GM23338 (cell line): Measurements from ENCODE around the gene NRP2. TPM values are rescaled to one million over a fixed set of nuclear protein-coding genes. Genes with fewer than 3 reads are reported as not detected.

ENCODE experiments used
- ZNF331 ChIP-seq: fragments of 250-450 bp; sonication (Bioruptor Pico); IDR thresholded peaks from 2 replicates; pipeline ENCODE4 v1.5.0; 2020; ENCODE audit warnings: low read depth, mild to moderate bottlenecking, moderate library complexity
- polyA plus RNA-seq: library from polyadenylated mRNA; unstranded; fragments of >200 nt; fragmentation: Nextera tagmentation; extraction: Ambion mirVana; gene quantifications from 2 replicates; pipeline ENCODE4 v1.2.1, GENCODE V29; 2016
- total RNA-seq: library from RNA; depleted of rRNA; stranded (reverse); fragments of >200 nt; shearing (Covaris generic); gene quantifications from 2 replicates; pipeline ENCODE4 v1.2.3, GENCODE V29; 2014
- TF ChIP-seq, protein P1 (sequence below): fragments of 250-450 bp; sonication (Bioruptor Pico); IDR thresholded peaks from 2 replicates; pipeline ENCODE4 v1.5.0; 2020; ENCODE audit warnings: mild to moderate bottlenecking, moderate library complexity
- TF ChIP-seq, protein P2 (sequence below): IDR thresholded peaks from one replicate; pipeline ENCODE4 v1.6.1; 2018; ENCODE audit warnings: antibody characterized with exemption; ENCODE audit not compliant: unreplicated experiment
- TF ChIP-seq, protein P3 (sequence below): IDR thresholded peaks from 2 replicates; pipeline ENCODE4 v1.6.1; 2016; ENCODE audit warnings: antibody characterized with exemption

Gene NRP2
- total and polyA plus RNA-seq, 2 experiments from 2014 or later = 18.4 to 22.0 TPM

DNA sequence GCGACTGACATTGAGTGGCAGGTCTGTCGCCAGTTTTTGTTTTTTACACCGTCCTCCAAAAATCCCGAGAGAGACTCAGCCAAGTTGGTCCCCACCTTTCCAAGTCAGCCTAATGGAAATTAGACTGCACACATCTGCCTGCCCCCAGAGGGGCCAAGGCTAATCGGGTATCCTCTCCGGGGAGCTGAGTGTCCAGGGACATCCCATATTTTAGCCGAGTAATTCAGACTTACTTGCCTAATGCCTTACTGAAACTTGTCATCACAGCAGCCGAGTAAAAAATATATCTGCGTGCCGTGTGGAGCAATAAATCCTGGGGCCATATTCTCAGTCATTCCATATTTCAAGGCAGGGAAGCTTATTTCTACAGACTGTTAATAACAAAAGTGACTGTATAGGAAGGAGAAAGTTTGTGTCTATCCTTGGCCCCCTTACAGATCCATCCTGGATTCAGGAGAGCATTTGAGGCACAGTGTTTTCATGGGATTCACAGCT, 38.9 kb upstream of the NRP2 start (continued):
- TF ChIP-seq, protein P1, sequence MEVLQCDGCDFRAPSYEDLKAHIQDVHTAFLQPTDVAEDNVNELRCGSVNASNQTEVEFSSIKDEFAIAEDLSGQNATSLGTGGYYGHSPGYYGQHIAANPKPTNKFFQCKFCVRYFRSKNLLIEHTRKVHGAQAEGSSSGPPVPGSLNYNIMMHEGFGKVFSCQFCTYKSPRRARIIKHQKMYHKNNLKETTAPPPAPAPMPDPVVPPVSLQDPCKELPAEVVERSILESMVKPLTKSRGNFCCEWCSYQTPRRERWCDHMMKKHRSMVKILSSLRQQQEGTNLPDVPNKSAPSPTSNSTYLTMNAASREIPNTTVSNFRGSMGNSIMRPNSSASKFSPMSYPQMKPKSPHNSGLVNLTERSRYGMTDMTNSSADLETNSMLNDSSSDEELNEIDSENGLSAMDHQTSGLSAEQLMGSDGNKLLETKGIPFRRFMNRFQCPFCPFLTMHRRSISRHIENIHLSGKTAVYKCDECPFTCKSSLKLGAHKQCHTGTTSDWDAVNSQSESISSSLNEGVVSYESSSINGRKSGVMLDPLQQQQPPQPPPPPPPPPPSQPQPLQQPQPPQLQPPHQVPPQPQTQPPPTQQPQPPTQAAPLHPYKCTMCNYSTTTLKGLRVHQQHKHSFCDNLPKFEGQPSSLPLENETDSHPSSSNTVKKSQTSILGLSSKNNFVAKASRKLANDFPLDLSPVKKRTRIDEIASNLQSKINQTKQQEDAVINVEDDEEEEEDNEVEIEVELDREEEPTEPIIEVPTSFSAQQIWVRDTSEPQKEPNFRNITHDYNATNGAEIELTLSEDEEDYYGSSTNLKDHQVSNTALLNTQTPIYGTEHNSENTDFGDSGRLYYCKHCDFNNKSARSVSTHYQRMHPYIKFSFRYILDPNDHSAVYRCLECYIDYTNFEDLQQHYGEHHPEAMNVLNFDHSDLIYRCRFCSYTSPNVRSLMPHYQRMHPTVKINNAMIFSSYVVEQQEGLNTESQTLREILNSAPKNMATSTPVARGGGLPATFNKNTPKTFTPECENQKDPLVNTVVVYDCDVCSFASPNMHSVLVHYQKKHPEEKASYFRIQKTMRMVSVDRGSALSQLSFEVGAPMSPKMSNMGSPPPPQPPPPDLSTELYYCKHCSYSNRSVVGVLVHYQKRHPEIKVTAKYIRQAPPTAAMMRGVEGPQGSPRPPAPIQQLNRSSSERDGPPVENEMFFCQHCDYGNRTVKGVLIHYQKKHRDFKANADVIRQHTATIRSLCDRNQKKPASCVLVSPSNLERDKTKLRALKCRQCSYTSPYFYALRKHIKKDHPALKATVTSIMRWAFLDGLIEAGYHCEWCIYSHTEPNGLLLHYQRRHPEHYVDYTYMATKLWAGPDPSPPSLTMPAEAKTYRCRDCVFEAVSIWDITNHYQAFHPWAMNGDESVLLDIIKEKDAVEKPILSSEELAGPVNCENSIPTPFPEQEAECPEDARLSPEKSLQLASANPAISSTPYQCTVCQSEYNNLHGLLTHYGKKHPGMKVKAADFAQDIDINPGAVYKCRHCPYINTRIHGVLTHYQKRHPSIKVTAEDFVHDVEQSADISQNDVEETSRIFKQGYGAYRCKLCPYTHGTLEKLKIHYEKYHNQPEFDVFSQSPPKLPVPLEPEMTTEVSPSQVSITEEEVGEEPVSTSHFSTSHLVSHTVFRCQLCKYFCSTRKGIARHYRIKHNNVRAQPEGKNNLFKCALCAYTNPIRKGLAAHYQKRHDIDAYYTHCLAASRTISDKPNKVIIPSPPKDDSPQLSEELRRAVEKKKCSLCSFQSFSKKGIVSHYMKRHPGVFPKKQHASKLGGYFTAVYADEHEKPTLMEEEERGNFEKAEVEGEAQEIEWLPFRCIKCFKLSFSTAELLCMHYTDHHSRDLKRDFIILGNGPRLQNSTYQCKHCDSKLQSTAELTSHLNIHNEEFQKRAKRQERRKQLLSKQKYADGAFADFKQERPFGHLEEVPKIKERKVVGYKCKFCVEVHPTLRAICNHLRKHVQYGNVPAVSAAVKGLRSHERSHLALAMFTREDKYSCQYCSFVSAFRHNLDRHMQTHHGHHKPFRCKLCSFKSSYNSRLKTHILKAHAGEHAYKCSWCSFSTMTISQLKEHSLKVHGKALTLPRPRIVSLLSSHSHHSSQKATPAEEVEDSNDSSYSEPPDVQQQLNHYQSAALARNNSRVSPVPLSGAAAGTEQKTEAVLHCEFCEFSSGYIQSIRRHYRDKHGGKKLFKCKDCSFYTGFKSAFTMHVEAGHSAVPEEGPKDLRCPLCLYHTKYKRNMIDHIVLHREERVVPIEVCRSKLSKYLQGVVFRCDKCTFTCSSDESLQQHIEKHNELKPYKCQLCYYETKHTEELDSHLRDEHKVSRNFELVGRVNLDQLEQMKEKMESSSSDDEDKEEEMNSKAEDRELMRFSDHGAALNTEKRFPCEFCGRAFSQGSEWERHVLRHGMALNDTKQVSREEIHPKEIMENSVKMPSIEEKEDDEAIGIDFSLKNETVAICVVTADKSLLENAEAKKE (CRISPR knock-in tag) = no peak
- TF ChIP-seq, protein P2, sequence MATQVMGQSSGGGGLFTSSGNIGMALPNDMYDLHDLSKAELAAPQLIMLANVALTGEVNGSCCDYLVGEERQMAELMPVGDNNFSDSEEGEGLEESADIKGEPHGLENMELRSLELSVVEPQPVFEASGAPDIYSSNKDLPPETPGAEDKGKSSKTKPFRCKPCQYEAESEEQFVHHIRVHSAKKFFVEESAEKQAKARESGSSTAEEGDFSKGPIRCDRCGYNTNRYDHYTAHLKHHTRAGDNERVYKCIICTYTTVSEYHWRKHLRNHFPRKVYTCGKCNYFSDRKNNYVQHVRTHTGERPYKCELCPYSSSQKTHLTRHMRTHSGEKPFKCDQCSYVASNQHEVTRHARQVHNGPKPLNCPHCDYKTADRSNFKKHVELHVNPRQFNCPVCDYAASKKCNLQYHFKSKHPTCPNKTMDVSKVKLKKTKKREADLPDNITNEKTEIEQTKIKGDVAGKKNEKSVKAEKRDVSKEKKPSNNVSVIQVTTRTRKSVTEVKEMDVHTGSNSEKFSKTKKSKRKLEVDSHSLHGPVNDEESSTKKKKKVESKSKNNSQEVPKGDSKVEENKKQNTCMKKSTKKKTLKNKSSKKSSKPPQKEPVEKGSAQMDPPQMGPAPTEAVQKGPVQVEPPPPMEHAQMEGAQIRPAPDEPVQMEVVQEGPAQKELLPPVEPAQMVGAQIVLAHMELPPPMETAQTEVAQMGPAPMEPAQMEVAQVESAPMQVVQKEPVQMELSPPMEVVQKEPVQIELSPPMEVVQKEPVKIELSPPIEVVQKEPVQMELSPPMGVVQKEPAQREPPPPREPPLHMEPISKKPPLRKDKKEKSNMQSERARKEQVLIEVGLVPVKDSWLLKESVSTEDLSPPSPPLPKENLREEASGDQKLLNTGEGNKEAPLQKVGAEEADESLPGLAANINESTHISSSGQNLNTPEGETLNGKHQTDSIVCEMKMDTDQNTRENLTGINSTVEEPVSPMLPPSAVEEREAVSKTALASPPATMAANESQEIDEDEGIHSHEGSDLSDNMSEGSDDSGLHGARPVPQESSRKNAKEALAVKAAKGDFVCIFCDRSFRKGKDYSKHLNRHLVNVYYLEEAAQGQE = no peak
- TF ChIP-seq, protein P3, sequence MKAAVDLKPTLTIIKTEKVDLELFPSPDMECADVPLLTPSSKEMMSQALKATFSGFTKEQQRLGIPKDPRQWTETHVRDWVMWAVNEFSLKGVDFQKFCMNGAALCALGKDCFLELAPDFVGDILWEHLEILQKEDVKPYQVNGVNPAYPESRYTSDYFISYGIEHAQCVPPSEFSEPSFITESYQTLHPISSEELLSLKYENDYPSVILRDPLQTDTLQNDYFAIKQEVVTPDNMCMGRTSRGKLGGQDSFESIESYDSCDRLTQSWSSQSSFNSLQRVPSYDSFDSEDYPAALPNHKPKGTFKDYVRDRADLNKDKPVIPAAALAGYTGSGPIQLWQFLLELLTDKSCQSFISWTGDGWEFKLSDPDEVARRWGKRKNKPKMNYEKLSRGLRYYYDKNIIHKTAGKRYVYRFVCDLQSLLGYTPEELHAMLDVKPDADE = no peak
- no peak for TF ChIP-seq ZNF331 (CRISPR knock-in tag)
